SU-DHL-6 (cell line): ENCODE results near the gene STRN3.

Source experiments
- H2AFZ ChIP-seq: fragments of 200-600 bp; sonication (generic); 2 replicates; pipeline ENCODE4 v1.6.1; 2014; ENCODE audit warnings: low read depth, mild to moderate bottlenecking, moderate library complexity, mixed read lengths, antibody characterized with exemption, low read length; ENCODE audit not compliant: severe bottlenecking
- H3F3A ChIP-seq: fragments of 200-600 bp; shearing (Covaris generic); 2 replicates; pipeline ENCODE4 v1.6.0; 2016; ENCODE audit warnings: antibody characterized with exemption, mild to moderate bottlenecking; ENCODE audit not compliant: insufficient read depth
- H3K27ac ChIP-seq: fragments of 200-600 bp; sonication (generic); 2 replicates; pipeline ENCODE4 v1.5.1; 2016; ENCODE audit warnings: low read depth, mild to moderate bottlenecking, low read length, moderate library complexity, mixed read lengths
- H3K27me3 ChIP-seq: fragments of 200-600 bp; sonication (generic), shearing (Covaris generic); 2 replicates; pipeline ENCODE4 v1.6.0; 2014; ENCODE audit warnings: mild to moderate bottlenecking, low read length
- H3K36me3 ChIP-seq: fragments of 200-600 bp; sonication (generic); 2 replicates; pipeline ENCODE4 v1.6.1; 2014; ENCODE audit warnings: mild to moderate bottlenecking, low read length, mixed read lengths
- H3K4me2 ChIP-seq: fragments of 300-600, 200-600 bp; shearing (Covaris generic), sonication (generic); 2 replicates; pipeline ENCODE4 v1.6.0; 2014; ENCODE audit warnings: low read length, low read depth, mild to moderate bottlenecking; ENCODE audit not compliant: poor library complexity, severe bottlenecking
- H3K4me3 ChIP-seq: fragments of 200-600 bp; sonication (generic); 2 replicates; pipeline ENCODE4 v1.5.1; 2014; ENCODE audit warnings: antibody characterized with exemption, low read length, mild to moderate bottlenecking, mixed read lengths; ENCODE audit not compliant: insufficient read depth, poor library complexity, severe bottlenecking
- H3K79me2 ChIP-seq: fragments of 200-600 bp; sonication (generic); 2 replicates; pipeline ENCODE4 v1.6.1; 2014; ENCODE audit warnings: mild to moderate bottlenecking, low read length, moderate library complexity; ENCODE audit not compliant: insufficient read depth
- H3K9ac ChIP-seq: fragments of 200-600 bp; sonication (generic); 2 replicates; pipeline ENCODE4 v1.7.0; 2014; ENCODE audit warnings: mild to moderate bottlenecking, low read length
- H3K9me2 ChIP-seq: fragments of 200-600 bp; sonication (generic); replicated peaks from 2 replicates; pipeline ENCODE4 v1.6.1; 2014; ENCODE audit warnings: low read length; ENCODE audit not compliant: insufficient read depth
- H3K9me3 ChIP-seq: fragments of 200-600 bp; sonication (generic); 2 replicates; pipeline ENCODE4 v1.6.1; 2014; ENCODE audit warnings: low read length, mixed read lengths; ENCODE audit not compliant: insufficient read depth
- H4K20me1 ChIP-seq: fragments of 200-600 bp; sonication (generic); 2 replicates; pipeline ENCODE4 v1.6.1; 2014; ENCODE audit warnings: low read depth, mild to moderate bottlenecking, antibody characterized with exemption, low read length, moderate library complexity, mixed read lengths
- EZH2phosphoT487 ChIP-seq: fragments of 200-600 bp; sonication (generic), shearing (Covaris generic); conservative IDR thresholded peaks from 2 replicates; pipeline ENCODE4 v1.6.1; 2018; ENCODE audit warnings: mild to moderate bottlenecking, antibody characterized with exemption, low read length, moderate library complexity, mixed read lengths
- TF ChIP-seq, protein P1 (sequence below): fragments of 200-600 bp; sonication (generic); IDR thresholded peaks from one replicate; pipeline ENCODE4 v1.5.1; 2017; ENCODE audit warnings: antibody characterized with exemption, mild to moderate bottlenecking, low read length, moderate library complexity; ENCODE audit not compliant: insufficient read depth, poor library complexity, severe bottlenecking

The STRN3 gene

DNA sequence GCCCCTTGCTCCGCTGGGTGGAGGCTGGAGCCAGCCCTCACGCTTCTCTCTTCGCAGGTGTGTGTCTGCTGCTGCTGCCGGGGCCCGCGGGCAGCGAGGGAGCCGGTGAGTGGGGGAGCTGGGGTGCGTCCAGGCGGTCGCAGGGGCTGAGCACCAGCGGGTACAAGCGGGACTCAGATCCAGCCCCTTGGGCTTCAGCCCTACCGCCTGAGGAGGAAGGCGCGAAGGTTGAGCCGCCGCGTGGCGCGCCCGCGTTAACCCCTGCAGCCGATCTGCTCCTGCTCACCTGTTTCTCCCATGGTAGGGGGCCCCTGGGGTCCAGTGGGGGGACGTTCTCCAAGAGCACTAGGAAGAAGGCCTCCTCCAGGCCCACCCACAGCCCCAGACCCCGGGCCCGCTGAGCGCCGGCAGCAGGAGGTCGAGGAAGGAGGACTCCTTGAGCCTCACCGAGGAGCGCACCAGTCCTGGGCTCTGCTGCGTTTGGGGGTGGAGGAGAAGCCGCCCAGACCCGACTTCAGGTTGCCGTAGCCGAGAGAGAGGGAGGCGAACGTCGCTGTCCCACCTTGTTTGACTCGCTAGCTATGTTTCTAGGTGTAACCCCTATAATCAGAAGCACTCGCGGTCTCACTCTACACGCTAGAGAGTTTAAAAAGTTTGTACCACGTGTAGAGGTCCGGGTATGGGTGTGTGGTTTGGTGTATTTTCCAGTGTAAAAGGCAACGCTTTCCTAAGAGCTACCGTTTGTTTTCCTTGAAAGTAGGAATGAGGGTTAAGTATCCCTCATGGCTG, 151.0 kb downstream of the STRN3 start:
- TF ChIP-seq, protein P1, sequence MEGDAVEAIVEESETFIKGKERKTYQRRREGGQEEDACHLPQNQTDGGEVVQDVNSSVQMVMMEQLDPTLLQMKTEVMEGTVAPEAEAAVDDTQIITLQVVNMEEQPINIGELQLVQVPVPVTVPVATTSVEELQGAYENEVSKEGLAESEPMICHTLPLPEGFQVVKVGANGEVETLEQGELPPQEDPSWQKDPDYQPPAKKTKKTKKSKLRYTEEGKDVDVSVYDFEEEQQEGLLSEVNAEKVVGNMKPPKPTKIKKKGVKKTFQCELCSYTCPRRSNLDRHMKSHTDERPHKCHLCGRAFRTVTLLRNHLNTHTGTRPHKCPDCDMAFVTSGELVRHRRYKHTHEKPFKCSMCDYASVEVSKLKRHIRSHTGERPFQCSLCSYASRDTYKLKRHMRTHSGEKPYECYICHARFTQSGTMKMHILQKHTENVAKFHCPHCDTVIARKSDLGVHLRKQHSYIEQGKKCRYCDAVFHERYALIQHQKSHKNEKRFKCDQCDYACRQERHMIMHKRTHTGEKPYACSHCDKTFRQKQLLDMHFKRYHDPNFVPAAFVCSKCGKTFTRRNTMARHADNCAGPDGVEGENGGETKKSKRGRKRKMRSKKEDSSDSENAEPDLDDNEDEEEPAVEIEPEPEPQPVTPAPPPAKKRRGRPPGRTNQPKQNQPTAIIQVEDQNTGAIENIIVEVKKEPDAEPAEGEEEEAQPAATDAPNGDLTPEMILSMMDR: no peak
- no peak for TF ChIP-seq EZH2phosphoT487
- Histone ChIP-seq H2AFZ (peak overlapping the region; percentile 97), H3K9me2 (no peaks in the 10 kb centered on the region), H3K79me2 (peaks cover 22% of the 10 kb centered on the region), H3K36me3 (0 out of 2 replicates have a peak, but pooled peaks cover 5% of the 10 kb centered on the region), H4K20me1 (no peaks in the 10 kb centered on the region), H3K9me3 (no peaks in the 10 kb centered on the region), H3K27me3 (no peaks in the 10 kb centered on the region), H3K9ac (peak overlapping the region; percentile 77), H3F3A (peaks cover 17% of the 10 kb centered on the region), H3K4me2 (peak overlapping the region; percentile 84), H3K27ac (peak overlapping the region; percentile 39), H3K4me3 (peak overlapping the region; percentile 76)

DNA sequence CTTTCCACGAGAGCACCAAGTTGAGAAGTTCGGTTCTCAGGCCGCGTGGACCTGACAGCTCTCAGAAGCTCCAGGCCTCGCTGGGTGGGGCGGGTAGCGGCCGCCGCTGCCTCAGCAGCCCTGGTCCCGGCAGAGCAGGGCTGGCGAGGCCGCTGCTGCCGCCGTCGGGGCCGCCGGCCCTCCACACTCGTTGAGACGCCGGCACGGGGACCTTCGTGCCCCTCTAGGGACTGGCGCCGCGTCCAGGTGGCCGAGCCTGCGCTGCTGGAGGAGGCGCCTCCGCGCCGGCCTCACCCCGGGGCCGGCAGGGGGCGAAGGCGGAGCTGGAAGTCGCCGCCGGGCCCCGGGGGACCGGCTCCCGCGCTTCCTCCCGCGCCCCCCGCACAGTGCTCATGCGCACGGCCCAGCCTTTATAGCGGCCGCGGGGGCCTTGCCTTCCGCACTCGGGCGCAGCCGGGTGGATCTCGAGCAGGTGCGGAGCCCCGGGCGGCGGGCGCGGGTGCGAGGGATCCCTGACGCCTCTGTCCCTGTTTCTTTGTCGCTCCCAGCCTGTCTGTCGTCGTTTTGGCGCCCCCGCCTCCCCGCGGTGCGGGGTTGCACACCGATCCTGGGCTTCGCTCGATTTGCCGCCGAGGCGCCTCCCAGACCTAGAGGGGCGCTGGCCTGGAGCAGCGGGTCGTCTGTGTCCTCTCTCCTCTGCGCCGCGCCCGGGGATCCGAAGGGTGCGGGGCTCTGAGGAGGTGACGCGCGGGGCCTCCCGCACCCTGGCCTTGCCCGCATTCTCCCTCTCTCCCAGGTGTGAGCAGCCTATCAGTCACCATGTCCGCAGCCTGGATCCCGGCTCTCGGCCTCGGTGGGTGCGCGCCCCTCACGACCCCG, 151.8 kb downstream of the STRN3 start, which contains the start of gene COCH:
TSS of gene COCH (plus strand) at position 440 of the 879 bp plus-strand sequence. CDS start at position 820, 380 bp downstream.
- H3K9me3 ChIP-seq: no peaks in the 10 kb centered on the region
- peak within 1 kb of the TSS; percentile 39 for H3K27ac ChIP-seq
- H3K4me2 ChIP-seq: peak within 1 kb of the TSS; percentile 84
- peak within 1 kb of the TSS; percentile 97 for H2AFZ ChIP-seq
- H3K9me2 ChIP-seq: no peaks in the 10 kb centered on the region
- TF ChIP-seq, protein P1: peak; percentile 29
- TF ChIP-seq EZH2phosphoT487: no peak
- no peaks in the 10 kb centered on the region for H4K20me1 ChIP-seq
- H3K9ac ChIP-seq: peak within 1 kb of the TSS; percentile 77
- H3K36me3 ChIP-seq: 0 out of 2 replicates have a peak, but pooled peaks cover 5% of the 10 kb centered on the region
- peaks cover 22% of the 10 kb centered on the region for H3K79me2 ChIP-seq
- peak within 1 kb of the TSS; percentile 76 for H3K4me3 ChIP-seq
- peaks cover 17% of the 10 kb centered on the region for H3F3A ChIP-seq
- no peaks in the 10 kb centered on the region for H3K27me3 ChIP-seq

DNA sequence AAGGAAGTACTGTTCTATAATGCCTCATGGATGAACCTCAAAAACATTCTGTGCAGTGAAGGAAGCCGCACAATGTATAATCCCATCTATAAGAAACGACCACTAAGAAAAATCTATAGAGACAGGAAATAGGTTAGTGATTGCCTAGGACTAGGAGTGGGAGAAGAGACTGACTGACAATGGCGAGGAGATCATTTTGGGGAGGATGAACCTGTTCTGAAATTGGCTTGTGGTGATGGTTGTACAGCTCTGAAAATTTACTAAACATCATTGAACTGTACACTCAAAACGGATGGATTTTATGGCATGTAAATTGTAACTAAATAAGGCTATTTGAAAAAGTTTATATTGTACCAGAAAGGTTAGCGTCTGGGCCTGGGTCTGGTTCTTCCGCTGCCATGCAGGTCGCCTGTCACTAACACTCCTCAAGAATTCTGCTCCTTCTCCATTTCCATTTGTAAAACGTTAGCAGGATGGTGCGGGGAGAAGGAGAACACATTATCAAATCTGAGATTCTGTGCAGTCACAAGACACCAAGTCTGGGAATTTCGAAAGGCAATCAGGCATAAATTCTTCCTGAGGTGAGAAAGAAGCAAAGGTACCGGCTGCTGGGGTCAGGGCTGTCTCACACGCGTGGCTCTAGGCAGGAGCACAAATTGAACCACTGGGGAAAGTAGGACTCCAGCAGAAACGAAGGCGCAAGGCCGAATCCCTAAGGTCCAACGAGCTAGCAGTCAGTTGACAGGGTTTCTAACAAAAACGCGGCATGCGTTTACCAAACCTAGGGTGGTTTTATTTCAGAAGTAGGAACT, 152.7 kb downstream of the STRN3 start:
- Histone ChIP-seq H3K27ac (no peak overlapping the region), H3K79me2 (peaks cover 22% of the 10 kb centered on the region), H3K9ac (peak overlapping the region; percentile 77), H3K9me2 (no peaks in the 10 kb centered on the region), H3K4me2 (peak overlapping the region; percentile 84), H4K20me1 (no peaks in the 10 kb centered on the region), H2AFZ (peak overlapping the region; percentile 97), H3F3A (peaks cover 17% of the 10 kb centered on the region), H3K36me3 (no peaks in the 10 kb centered on the region), H3K9me3 (no peaks in the 10 kb centered on the region), H3K4me3 (peak overlapping the region; percentile 76), H3K27me3 (no peaks in the 10 kb centered on the region)
- TF ChIP-seq EZH2phosphoT487: no peak
- TF ChIP-seq, protein P1: no peak
